Stimulated activated CD4-positive, alpha-beta T cell treated with anti-CD3 and anti-CD28 coated beads, TNF-alpha, amount 100 ng/mL, for 1 hour (primary cell): ENCODE results near the gene JAKMIP1.
"Not testable (repeated sequence)": the region's sequence is repeated elsewhere in the genome, so short reads cannot be mapped to it uniquely, and the experiment has no call there.

Experiments used
- DNase-seq, 3 donors: peaks; one replicate each; pipeline ENCODE4 v3.0.0-alpha.2; 2020; ENCODE audit warnings: low read depth in 3 of 3, low spot score in 1 of 3

Gene JAKMIP1

GRCh38 chr4:6021831-6022606 is 178.3 kb downstream of the JAKMIP1 start:
- no peak for DNase-seq

- no peak for DNase-seq
These were observed 179.7 kb downstream of the JAKMIP1 start for GRCh38 chr4:6020613-6021012.

DNA sequence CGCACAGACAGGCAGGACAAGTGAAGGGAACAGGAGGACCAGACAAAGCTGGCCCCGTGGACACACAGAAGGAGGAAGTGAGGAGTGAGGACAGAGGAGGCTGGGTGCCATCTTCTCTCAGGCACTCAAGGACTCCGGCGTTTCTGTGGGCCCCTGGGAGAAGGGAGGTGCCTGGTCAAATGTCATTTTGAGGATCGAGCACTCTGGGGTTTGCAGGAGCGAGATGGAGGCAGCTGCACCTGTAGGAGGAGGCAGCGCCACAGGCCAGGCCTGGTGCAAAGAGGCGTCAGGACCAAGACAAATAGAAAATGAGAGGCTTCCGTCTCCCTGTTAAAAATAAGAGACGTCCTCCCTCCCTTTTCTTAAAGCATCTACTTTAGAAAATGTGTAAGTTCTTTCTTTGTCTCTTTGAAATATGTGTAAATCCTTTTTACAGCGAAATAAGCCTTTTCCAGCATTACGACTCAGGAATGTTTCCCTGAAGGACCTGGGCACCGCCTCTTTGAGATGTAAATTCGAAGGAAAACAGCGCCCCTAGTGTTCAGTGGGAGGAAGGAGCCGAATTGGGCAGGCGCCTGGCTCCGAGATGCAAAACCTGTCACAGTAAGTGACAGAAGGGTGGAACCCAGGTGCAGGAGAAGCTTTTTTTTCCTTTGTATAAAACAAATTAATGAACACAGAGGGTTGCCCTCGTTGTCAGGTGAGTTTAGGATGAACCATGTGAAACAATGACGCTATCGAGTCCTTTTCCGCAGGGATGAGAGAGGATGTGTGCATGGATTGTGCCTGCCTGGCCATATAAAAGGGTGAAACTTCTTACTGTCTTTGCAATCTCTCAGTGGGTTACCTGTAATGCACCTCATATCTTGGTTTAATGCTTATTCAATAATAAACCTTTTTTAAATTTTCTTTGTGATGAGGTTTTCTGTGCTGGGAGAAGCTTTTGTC is 180.8 kb downstream of the JAKMIP1 start:
- no peak for DNase-seq

- no peak for DNase-seq
These were observed 182.0 kb downstream of the JAKMIP1 start, which contains the start of gene C4orf50 for GRCh38 chr4:6018331-6018730. TSS of gene C4orf50 (minus strand) at chr4:6018431.

- no peak for DNase-seq
These were observed 182.5 kb downstream of the JAKMIP1 start for GRCh38 chr4:6017800-6018199.

GRCh38 chr4:6017030-6017429 is 183.3 kb downstream of the JAKMIP1 start:
- DNase-seq: no peak

- no peak for DNase-seq
These were observed 186.8 kb downstream of the JAKMIP1 start for GRCh38 chr4:6013564-6013963.

- DNase-seq: no peak
These were observed 188.1 kb downstream of the JAKMIP1 start for GRCh38 chr4:6012200-6012599.

- DNase-seq: no peak
These were observed 188.7 kb downstream of the JAKMIP1 start for GRCh38 chr4:6011686-6012085.

GRCh38 chr4:6011271-6011671 is 189.1 kb downstream of the JAKMIP1 start:
- no peak for DNase-seq

GRCh38 chr4:6010789-6011188 is 189.6 kb downstream of the JAKMIP1 start:
- no peak for DNase-seq

DNA sequence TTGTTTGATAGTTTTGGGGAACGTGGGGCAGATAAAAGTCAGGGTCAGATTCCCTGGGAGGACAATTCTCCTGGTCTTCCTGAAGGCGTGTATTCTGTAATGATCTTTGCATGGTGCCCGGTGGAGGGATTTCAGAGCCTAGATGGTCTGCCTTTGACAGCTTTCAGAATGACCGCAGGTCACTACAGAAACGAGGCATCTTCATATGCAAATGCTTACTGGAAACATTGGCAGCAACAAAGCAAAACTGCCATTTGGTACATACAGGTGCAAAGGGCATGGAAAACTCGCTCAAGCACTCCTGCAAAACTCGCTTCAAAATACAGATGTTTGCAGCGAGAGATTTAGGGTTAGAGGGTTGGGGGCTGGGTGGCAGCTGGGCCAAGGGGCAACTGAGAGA is 190.9 kb downstream of the JAKMIP1 start:
- DNase-seq: no peak

DNA sequence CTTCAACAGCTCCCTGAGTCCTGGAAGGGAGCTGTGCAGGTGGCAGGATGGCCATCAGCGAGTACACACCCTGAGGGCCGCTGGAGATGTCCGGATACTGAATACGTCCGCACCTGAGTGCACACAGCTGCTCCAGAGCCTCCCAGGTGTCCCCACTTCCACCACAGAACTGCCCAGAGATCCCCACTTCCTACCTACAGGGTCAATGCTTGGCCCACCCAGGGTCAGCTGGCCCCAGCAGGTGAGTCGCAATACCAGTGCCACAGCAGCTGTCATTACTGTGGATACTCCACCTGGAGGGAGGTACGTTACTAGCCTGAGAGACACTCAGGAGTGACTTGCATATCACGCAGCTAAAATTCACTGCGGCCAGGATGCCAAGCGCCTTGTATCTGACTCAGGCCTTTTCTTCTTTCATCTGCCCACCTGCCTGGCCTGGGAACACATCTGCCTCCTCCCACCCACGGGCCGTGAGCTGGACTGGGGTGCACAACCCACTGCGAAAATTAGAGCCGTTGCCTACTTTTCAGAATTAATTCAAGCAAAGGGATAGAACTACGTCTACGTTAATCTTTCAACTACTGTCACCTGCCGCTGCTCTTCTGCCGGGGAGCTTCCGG is 191.5 kb downstream of the JAKMIP1 start:
- no peak for DNase-seq

DNA sequence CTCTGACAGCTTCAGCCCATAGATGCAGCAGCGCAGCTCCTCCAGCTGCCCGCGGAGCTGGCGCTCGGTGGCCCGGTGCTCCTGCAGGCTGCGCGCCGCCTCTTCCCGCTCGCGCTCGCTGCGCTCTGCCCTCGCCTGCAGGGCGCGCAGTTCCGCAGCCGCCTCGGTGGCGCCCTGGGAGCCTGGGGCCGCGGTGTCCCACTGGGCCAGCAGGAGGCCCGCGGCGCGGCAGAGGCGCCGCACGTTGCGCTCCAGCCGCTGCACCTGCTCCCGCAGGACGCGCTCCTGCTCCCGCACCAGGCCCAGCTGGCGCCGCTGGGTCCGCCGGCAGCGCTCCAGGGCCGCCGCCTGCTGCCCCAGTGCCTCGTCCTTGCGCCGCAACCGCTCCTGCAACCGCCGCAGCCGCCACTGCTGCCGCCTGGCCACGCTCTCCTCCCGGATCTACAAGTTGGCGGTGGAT is 192.2 kb downstream of the JAKMIP1 start:
- no peak for DNase-seq

- DNase-seq: no peak
These were observed 195.2 kb downstream of the JAKMIP1 start for GRCh38 chr4:6005175-6005574.

- DNase-seq: not testable (repeated sequence)
These were observed 196.9 kb downstream of the JAKMIP1 start for GRCh38 chr4:6003485-6003884.

GRCh38 chr4:6002926-6003325 is 197.4 kb downstream of the JAKMIP1 start:
- DNase-seq: no peak

DNA sequence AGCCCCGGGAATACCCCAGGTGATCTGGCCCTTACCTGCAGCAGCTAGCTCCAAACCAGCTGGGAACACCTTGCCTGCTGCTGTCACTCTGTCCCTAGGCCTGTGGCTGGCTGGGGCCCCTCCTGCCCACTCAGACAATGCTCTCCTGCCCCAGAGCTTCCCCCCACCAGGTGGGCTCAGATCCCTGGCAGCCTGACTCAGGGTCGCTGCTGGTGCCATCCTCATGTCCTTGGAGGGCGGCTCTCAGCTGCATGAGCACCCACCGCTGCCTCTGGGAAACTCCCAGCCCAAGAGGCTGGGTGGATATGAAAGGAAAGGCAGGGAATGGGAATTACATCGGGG is 197.9 kb downstream of the JAKMIP1 start:
- no peak for DNase-seq

- no peak for DNase-seq
These were observed 198.5 kb downstream of the JAKMIP1 start for GRCh38 chr4:6001680-6002491.

DNA sequence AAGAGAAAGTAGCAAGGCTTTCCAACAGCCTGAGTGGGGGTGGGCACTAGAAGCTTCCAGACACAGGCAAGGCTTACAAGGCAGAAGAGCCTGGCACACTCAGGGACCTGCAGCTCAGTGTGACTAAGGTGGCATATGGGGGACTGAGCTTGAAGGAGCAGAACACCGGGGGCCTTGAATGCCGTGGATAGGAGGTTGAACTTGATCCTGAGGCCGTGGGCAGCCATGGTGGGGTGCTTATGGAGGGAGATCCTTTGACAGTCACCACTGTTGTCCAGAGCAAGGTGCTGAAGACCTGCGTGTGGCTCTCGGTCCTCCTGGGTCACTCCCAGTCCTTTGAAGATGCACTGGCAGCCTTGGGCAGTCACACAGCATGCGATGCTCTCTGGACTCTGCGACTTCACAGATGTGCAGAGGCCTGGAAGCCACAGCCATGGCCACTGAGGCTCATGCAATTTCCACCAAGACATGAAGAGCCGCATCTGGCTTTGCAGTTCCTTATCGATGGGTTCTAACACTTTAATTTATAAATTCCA is 200.5 kb downstream of the JAKMIP1 start:
- no peak for DNase-seq

DNA sequence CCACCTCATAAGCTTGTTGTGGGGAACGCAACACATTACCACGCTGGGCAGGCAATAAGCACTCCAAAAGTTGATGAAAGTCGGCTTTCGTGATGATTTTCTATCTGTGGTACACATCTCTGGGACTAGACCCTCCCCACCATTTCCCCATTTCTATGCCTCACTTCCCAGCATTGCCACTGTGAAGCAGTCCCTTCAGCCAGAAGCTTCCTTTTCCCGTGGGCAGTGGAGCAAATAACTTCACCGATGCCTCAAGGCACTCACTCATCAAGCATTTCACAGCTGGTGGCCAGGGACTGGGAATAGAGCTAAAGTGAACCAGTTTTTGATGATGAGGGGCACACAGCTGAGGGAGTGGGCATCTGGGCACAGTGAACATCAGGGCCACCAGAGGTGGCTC is 201.0 kb downstream of the JAKMIP1 start:
- no peak for DNase-seq
